B cell (primary cell): ENCODE data around the gene NEMP1.

Experiments used
- EZH2 ChIP-seq: IDR thresholded peaks from 2 replicates; pipeline ENCODE4 v1.6.1; 2012; ENCODE audit warnings: borderline replicate concordance, low read depth, mild to moderate bottlenecking, moderate library complexity, low read length; ENCODE audit not compliant: insufficient read depth, poor library complexity, severe bottlenecking
- TF ChIP-seq, protein P1 (sequence below): fragments of 200-600 bp; IDR thresholded peaks from one replicate; pipeline ENCODE4 v1.8.0; 2022; ENCODE audit warnings: antibody characterized with exemption, mild to moderate bottlenecking

DNA sequence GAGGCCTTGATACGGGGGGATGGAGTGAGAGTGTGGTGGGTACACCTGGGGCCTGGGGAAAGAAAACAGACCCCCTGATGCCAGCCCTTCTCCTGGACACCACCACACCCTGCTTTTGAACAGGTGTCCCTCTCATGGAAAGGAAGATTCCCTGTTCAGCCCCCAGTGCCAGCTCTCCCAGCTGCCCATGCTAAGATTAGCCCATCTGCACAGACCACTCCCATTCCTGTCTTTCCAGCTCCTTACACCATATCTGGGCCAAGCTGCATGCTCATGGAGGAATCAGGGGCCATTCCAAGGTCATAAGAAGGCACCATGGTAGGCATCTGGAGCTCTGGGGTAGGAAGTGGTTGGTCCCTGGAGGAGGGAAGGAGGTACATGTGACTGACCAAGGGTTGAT lies 20.0 kb upstream of the NEMP1 start:
- TF ChIP-seq, protein P1, sequence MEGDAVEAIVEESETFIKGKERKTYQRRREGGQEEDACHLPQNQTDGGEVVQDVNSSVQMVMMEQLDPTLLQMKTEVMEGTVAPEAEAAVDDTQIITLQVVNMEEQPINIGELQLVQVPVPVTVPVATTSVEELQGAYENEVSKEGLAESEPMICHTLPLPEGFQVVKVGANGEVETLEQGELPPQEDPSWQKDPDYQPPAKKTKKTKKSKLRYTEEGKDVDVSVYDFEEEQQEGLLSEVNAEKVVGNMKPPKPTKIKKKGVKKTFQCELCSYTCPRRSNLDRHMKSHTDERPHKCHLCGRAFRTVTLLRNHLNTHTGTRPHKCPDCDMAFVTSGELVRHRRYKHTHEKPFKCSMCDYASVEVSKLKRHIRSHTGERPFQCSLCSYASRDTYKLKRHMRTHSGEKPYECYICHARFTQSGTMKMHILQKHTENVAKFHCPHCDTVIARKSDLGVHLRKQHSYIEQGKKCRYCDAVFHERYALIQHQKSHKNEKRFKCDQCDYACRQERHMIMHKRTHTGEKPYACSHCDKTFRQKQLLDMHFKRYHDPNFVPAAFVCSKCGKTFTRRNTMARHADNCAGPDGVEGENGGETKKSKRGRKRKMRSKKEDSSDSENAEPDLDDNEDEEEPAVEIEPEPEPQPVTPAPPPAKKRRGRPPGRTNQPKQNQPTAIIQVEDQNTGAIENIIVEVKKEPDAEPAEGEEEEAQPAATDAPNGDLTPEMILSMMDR: no peak
- TF ChIP-seq EZH2: no peak
